BJ (cell line): ENCODE results near the gene PTRH2. TPM values are rescaled to one million over a fixed set of nuclear protein-coding genes. Genes with fewer than 3 reads are reported as not detected.

Experiments
- CTCF ChIA-PET: fragments of 350-600 bp; formaldehyde crosslinking; extraction: SDS; loops from one replicate; lab custom pipeline; 2021; ENCODE audit warnings: antibody characterized with exemption, inconsistent platforms; lab: Yijun Ruan, JAX
- POLR2A ChIA-PET: fragments of 300-600 bp; sonication (Branson Sonifier 250); formaldehyde crosslinking; extraction: SDS; loops from one replicate; lab custom pipeline; 2021; ENCODE audit warnings: antibody characterized with exemption; lab: Charles Lee
- DNase-seq: peaks from one replicate; pipeline ENCODE4 v3.0.0-alpha.2; 2011; ENCODE audit warnings: low read depth
- H3K27me3 ChIP-seq: 2 replicates; pipeline ENCODE4 v1.6.0; 2011; ENCODE audit warnings: low read length; ENCODE audit not compliant: control insufficient read depth, insufficient read depth
- H3K36me3 ChIP-seq: 2 replicates; pipeline ENCODE4 v1.5.1; 2011; ENCODE audit warnings: low read length; ENCODE audit not compliant: control insufficient read depth, insufficient read depth
- H3K4me3 ChIP-seq: 2 replicates; pipeline ENCODE4 v1.5.1; 2011; ENCODE audit warnings: low read depth, mild to moderate bottlenecking, control low read depth, low read length
- CTCF ChIP-seq: IDR thresholded peaks from 2 replicates; pipeline ENCODE4 v1.5.1; 2011; ENCODE audit warnings: low read depth, mild to moderate bottlenecking, control low read depth, inconsistent platforms, low read length, moderate library complexity; ENCODE audit not compliant: insufficient read depth
- polyA plus RNA-seq: library from polyadenylated mRNA; depleted of rRNA; stranded (reverse); fragments of >200 nt; gene quantifications from 2 replicates; pipeline ENCODE4 v1.2.3, GENCODE V29; 2011

Gene PTRH2
- polyA plus RNA-seq, 1 experiment: 31.4 TPM

GRCh38 chr17:59678918-59679317 is 28.3 kb downstream of the PTRH2 start:
- CTCF ChIA-PET: interaction anchor here (0.5 to 1.2 kb wide), 2 partner anchors 11 to 240 kb away, joined by 3 read pairs; no protein-coding TSS in a partner anchor
- H3K4me3 ChIP-seq: no peak overlapping the region
- no peaks in the 10 kb centered on the region for H3K27me3 ChIP-seq
- DNase-seq: no peak
- POLR2A ChIA-PET: no interaction called here
- H3K36me3 ChIP-seq: peaks cover 10% of the 10 kb centered on the region
- TF ChIP-seq CTCF: no peak

- DNase-seq: peak; percentile 14
- CTCF ChIA-PET: interaction anchor here (1.5 kb wide), 1 partner anchor 9 kb away, joined by 5 read pairs; no protein-coding TSS in a partner anchor
- Histone ChIP-seq H3K36me3 (peaks cover 11% of the 10 kb centered on the region), H3K4me3 (no peak overlapping the region), H3K27me3 (no peaks in the 10 kb centered on the region)
- TF ChIP-seq CTCF: no peak
- POLR2A ChIA-PET: no interaction called here
Measured at GRCh38 chr17:59676716-59677115, 30.5 kb downstream of the PTRH2 start.

- Histone ChIP-seq H3K36me3 (peaks cover 7% of the 10 kb centered on the region), H3K27me3 (no peaks in the 10 kb centered on the region), H3K4me3 (no peak overlapping the region)
- CTCF ChIA-PET: interaction anchor here (1.5 kb wide), 1 partner anchor 11 kb away, joined by 5 read pairs; no protein-coding TSS in a partner anchor
- no peak for DNase-seq
- TF ChIP-seq CTCF: no peak
- POLR2A ChIA-PET: no interaction called here
Measured at GRCh38 chr17:59675231-59675630, 32.0 kb downstream of the PTRH2 start.

GRCh38 chr17:59671386-59671785 is 35.8 kb downstream of the PTRH2 start:
- no peak for DNase-seq
- Histone ChIP-seq H3K36me3 (peaks cover 6% of the 10 kb centered on the region), H3K27me3 (no peaks in the 10 kb centered on the region), H3K4me3 (no peak overlapping the region)
- POLR2A ChIA-PET: no interaction called here
- no peak for TF ChIP-seq CTCF
- CTCF ChIA-PET: interaction anchor here (0.9 to 1.6 kb wide), 2 partner anchors 15 to 42 kb away, joined by 3 to 5 read pairs; no protein-coding TSS in a partner anchor

- ChIA-PET CTCF (interaction anchor here (1.6 kb wide), 1 partner anchor 14 kb away, joined by 5 read pairs; no protein-coding TSS in a partner anchor), POLR2A (no interaction called here)
- no peak for TF ChIP-seq CTCF
- no peaks in the 10 kb centered on the region for H3K27me3 ChIP-seq
- H3K4me3 ChIP-seq: no peak overlapping the region
- H3K36me3 ChIP-seq: peaks cover 7% of the 10 kb centered on the region
- DNase-seq: no peak
Measured at GRCh38 chr17:59669944-59670343, 37.3 kb downstream of the PTRH2 start.
